ENCODE results near the gene ZNF772. TPM values are rescaled to one million over a fixed set of nuclear protein-coding genes. Genes with fewer than 3 reads are reported as not detected.

The ZNF772 gene
- total and polyA plus RNA-seq, 2 experiments from 2014 or later: 2.5 to 28.0 TPM

- TF ChIP-seq REST (IDR thresholded peaks at IDR 0.05; ENCODE audit: unreplicated experiment): no peak
These were observed 35.5 kb upstream of the ZNF772 start (continued) for GRCh38 chr19:57512845-57513244.

- no peak overlapping the region for H3K4me2 ChIP-seq
- H3K79me2 ChIP-seq (replicated peaks; ENCODE audit: insufficient read depth): no peaks in the 10 kb centered on the region
- H3K4me1 ChIP-seq (ENCODE audit: insufficient read depth): no peaks in the 10 kb centered on the region
- Mint-ChIP-seq H3K9me3 (peaks cover 45% of the 10 kb centered on the region), H3K36me3 (ENCODE audit: low read depth) (peaks cover 84% of the 10 kb centered on the region), H3K27me3 (ENCODE audit: insufficient read depth, low read depth, poor library complexity) (peaks cover 4% of the 10 kb centered on the region), H3K4me3 (no peak overlapping the region), H3K4me1 (no peaks in the 10 kb centered on the region), H3K27ac (no peak overlapping the region)
- DNase-seq (ENCODE audit: low spot score) (no peak), ATAC-seq (no peak)
- peaks cover 8% of the 10 kb centered on the region for H3K36me3 ChIP-seq (ENCODE audit: insufficient read depth)
- H3F3A ChIP-seq (replicated peaks; ENCODE audit: low read depth): no peaks in the 10 kb centered on the region
- H2AFZ ChIP-seq: no peak overlapping the region
- no peaks in the 10 kb centered on the region for H4K20me1 ChIP-seq (replicated peaks; ENCODE audit: insufficient read depth)
- no peaks in the 10 kb centered on the region for H3K27me3 ChIP-seq (ENCODE audit: insufficient read depth)
- no peak overlapping the region for H3K4me3 ChIP-seq
- no peak overlapping the region for H3K27ac ChIP-seq (ENCODE audit: low read depth)
- no peaks in the 10 kb centered on the region for H3K9me2 ChIP-seq (ENCODE audit: insufficient read depth)
- TF ChIP-seq CREB1 (CRISPR knock-in tag; IDR thresholded peaks at IDR 0.05; ENCODE audit: low read depth) (no peak), REST (IDR thresholded peaks at IDR 0.05; ENCODE audit: unreplicated experiment) (no peak), ZNF114 (CRISPR knock-in tag; IDR thresholded peaks at IDR 0.05) (no peak), NANOG (IDR thresholded peaks at IDR 0.05; ENCODE audit: borderline replicate concordance) (no peak), ZNF462 (CRISPR knock-in tag; IDR thresholded peaks at IDR 0.05) (no peak), EZH2phosphoT487 (IDR thresholded peaks at IDR 0.05; ENCODE audit: unreplicated experiment) (no peak), POLR2AphosphoS5 (IDR thresholded peaks at IDR 0.05; ENCODE audit: low read depth) (no peak), ZNF331 (CRISPR knock-in tag; IDR thresholded peaks at IDR 0.05; ENCODE audit: low read depth) (no peak), JUNB (IDR thresholded peaks at IDR 0.05; ENCODE audit: unreplicated experiment) (no peak), STAT1 (IDR thresholded peaks at IDR 0.05; ENCODE audit: unreplicated experiment) (no peak), CTCF (conservative IDR thresholded peaks at IDR 0.05; ENCODE audit: low read depth in 2 of 2) (no peak)
These were observed 34.1 kb upstream of the ZNF772 start for GRCh38 chr19:57511484-57511883.
